Astrocyte (in vitro differentiated cells and primary cell): ENCODE data around the gene FYN.

ENCODE experiments used
- EZH2 ChIP-seq: IDR thresholded peaks from 2 replicates; pipeline ENCODE4 v1.6.1; 2012; ENCODE audit warnings: mild to moderate bottlenecking, low read length, inconsistent platforms; ENCODE audit not compliant: insufficient read depth
- TF ChIP-seq, protein P1 (sequence below): IDR thresholded peaks from 2 replicates; pipeline ENCODE4 v1.5.1; 2011; ENCODE audit warnings: low read depth, mild to moderate bottlenecking, inconsistent platforms, low read length, moderate library complexity; ENCODE audit not compliant: insufficient read depth

DNA sequence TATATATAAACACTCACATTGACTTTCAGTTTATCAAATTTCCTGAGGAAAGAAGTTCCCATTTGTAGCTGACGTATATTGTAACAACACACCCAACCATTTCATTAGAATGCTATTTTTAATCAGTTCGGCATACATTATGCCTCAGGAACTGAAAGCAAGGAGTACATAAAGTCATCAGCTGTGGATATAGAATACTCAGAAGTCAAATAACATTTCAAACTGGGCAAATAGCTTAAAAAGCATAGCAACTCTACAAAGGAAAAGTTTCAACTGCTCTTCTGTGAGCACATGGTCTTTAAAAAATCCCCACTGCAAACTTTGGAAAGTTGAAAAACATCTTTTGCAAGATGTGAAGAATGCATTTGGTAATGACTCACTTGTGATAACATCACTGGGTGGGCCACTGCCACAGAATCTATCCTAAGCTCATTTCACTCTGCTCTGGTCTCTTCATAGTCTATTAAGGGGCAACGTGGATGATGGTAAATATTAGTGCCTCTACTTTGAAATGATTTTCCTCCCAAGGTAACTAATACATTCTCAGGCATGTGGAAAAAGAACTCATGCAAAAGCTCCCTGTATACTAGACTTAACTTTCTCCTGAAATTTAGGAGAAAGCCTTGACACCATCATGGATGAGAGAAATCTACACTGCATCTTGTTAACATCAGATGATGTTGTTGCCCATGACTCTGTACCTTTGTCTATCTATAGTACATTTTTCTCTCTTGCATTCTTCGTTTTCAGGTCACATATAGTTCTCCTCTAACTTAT, 49.2 kb downstream of the FYN start:
- TF ChIP-seq EZH2: no peak
- TF ChIP-seq, protein P1, sequence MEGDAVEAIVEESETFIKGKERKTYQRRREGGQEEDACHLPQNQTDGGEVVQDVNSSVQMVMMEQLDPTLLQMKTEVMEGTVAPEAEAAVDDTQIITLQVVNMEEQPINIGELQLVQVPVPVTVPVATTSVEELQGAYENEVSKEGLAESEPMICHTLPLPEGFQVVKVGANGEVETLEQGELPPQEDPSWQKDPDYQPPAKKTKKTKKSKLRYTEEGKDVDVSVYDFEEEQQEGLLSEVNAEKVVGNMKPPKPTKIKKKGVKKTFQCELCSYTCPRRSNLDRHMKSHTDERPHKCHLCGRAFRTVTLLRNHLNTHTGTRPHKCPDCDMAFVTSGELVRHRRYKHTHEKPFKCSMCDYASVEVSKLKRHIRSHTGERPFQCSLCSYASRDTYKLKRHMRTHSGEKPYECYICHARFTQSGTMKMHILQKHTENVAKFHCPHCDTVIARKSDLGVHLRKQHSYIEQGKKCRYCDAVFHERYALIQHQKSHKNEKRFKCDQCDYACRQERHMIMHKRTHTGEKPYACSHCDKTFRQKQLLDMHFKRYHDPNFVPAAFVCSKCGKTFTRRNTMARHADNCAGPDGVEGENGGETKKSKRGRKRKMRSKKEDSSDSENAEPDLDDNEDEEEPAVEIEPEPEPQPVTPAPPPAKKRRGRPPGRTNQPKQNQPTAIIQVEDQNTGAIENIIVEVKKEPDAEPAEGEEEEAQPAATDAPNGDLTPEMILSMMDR: no peak
